GM13977 (cell line): ENCODE measurements around the gene CAMK2D.

ENCODE experiments used
- DNase-seq: peaks from one replicate; pipeline ENCODE4 v3.0.0; 2012; ENCODE audit warnings: low spot score
- in situ Hi-C: fragments of 300-500 bp; cut with MboI; formaldehyde crosslinking; loops from one replicate; pipeline ENCODE4 v1.12.0; 2022; ENCODE audit warnings: low sequenced_read_pairs, low pct_unique_long_range_greater_than_20kb, mixed read lengths, inconsistent platforms; ENCODE audit not compliant: unreplicated experiment
- TF ChIP-seq, protein P1 (sequence below): IDR thresholded peaks from 2 replicates; pipeline ENCODE4 v1.5.1; 2012; ENCODE audit warnings: mild to moderate bottlenecking, control low read depth; ENCODE audit not compliant: insufficient read depth; ENCODE audit errors: extremely low read depth, missing control alignments

Gene CAMK2D

DNA sequence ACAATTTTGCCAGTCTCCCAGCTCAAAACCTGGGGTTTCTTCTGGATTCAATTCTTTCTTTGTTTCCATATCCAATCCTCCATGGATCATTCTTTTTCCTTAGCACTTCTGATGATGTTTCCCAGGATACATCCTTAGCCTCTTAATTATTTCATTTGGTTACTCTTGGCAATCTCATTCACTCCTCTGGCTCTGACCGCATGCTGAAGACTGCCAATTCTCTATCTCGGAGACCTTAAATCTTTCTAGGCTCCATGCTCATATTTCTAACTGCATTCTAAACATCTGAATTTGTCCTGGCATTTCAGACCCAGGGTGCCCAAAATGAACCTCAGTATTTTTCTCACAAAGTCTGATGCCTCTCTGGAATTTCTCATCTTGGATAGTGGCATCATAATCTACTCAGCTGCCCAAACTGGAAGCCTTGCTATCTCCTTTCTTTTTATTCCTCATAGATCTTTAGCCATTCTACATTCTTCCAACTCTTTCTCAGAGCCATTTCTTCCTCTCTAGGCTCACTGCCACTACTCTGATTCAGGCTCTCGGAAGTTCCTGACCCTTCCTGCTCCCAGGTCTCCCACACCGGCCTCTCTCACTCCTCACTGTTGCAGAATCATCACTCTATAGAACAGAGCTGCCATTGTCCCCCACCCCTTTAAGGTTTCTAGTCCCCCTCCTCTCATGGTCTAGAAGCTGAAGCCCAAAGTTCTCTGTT is 290.2 kb downstream of the CAMK2D start:
- no peak for DNase-seq
- TF ChIP-seq, protein P1, sequence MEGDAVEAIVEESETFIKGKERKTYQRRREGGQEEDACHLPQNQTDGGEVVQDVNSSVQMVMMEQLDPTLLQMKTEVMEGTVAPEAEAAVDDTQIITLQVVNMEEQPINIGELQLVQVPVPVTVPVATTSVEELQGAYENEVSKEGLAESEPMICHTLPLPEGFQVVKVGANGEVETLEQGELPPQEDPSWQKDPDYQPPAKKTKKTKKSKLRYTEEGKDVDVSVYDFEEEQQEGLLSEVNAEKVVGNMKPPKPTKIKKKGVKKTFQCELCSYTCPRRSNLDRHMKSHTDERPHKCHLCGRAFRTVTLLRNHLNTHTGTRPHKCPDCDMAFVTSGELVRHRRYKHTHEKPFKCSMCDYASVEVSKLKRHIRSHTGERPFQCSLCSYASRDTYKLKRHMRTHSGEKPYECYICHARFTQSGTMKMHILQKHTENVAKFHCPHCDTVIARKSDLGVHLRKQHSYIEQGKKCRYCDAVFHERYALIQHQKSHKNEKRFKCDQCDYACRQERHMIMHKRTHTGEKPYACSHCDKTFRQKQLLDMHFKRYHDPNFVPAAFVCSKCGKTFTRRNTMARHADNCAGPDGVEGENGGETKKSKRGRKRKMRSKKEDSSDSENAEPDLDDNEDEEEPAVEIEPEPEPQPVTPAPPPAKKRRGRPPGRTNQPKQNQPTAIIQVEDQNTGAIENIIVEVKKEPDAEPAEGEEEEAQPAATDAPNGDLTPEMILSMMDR: no peak
- in situ Hi-C loops: no loop called here

DNA sequence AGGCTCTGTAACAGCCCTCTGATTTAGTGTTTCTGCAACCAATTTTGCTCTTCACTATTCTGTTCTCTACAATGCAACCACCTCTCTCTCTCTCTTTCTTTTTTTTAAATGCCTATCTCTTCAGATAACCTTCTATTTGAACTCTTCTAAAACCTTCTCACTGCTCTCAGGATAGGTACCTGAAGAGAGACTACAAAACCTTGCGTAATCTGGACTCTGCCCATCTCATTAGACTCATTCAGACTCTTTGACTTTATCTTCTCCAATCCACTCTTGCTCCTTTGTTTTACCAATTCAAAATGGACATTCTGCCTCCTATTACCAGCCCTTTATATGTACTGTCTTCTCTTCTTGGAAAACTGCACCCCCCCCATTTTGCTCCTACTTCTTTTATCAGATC is 291.6 kb downstream of the CAMK2D start:
- in situ Hi-C loops: no loop called here
- DNase-seq: no peak
- TF ChIP-seq, protein P1: no peak

DNA sequence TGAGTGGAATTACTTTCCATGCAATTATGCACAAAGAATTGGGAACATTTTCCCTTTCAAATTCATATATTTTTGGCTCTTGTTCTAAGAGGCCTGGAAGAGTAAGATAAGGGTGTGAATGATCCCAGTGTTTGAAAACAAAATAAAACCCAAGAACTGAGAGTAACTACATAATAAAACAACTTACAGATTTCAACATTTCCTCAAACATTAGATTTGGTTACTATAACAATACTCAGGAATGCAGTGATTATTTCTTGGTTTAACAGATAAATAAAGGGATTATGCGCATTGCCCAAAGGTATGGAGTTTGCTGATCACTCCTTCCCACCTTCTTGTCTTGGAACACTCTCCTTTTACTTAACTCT is 292.5 kb downstream of the CAMK2D start:
- DNase-seq: no peak
- TF ChIP-seq, protein P1: no peak
- in situ Hi-C loops: no loop called here

DNA sequence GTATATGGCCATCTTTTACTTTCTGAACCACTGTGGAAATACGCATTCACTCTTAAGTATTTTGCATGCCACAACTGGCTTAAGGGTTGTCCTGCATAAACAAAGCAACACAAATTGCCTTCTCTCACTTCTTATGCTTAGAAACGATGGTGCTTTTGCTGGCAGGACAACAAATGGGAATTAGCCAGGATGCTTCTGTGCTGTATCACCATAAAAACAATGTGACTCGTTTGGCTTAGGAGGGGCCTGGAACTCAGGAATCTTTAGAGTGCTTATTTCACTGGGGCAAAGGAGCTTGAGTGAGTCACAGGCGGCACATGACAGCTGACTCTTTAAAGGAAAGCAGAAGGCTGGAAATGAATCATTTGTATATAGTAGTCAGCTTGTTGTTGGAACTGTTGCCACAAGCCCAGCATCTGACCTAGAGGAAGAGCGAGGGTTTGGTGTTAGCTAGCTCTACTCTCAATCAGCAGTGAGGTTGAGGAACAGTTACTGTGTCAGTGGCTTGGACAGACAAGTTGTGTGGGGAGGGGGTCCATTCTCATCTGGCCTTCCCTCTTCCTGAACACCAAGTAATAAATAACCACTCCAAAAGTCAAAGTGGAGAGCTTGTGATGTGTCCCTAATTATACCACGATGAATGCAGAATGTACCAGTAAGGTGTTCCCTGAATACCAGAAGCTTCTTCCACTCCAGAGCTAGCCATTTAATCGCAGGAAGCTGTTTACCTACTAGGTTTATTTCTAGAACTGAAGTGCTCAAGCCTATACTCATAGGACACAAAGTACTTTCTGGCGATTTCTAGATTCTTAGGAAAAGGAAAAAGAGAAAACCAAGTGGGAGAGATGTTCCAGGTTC is 293.1 kb downstream of the CAMK2D start:
- no peak for DNase-seq
- TF ChIP-seq, protein P1: no peak
- in situ Hi-C loops: no loop called here

DNA sequence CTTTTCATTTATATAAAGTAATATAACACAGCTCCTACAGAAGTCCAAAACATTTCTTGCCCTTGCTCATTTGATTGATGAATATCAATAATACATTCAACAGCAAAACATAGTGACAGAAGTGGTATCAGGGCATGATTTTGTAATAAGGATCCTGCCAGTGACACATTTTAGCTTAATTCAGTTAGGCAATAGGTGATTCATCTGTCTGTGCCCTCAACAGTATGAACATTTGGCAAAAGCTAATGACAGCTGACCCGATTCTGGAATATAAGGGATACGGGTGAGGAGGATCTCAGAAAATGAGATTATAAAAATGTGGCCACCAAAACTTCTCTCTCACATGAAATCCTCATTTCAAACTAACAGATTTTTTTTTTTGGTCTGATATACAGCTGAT is 294.0 kb downstream of the CAMK2D start:
- no peak for DNase-seq
- in situ Hi-C loops: no loop called here
- TF ChIP-seq, protein P1: no peak

DNA sequence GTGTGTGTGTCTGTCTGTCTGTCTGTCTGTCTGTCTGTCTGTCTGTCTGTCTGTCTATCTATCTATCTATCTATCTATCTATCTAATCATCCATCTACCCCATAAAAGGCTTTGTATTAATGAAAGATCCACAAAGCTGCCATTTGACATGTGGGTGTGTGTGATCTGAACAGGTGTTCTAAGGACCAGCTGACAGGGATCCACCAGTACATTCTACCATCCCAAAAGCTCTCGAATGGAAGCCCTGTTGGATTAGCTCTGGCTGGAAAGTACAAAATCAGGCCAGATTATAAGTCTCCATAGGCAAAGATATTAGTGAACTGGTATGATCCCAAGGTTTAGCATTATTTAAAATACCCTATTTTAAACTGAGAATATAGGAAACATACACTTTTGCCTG is 299.3 kb downstream of the CAMK2D start:
- TF ChIP-seq, protein P1: no peak
- in situ Hi-C loops: no loop called here

More for the DNA sequence above, 299.3 kb downstream of the CAMK2D start:
- no peak for DNase-seq
